Kasumi-1 (cell line): ENCODE results near the gene TEX2.
A peak's percentile ranks its signal among the peaks of the same experiment; 100 is the strongest.
"Not testable (repeated sequence)": the region's sequence is repeated elsewhere in the genome, so short reads cannot be mapped to it uniquely, and the experiment has no call there.

ENCODE experiments used
- DNase-seq, 2 experiments: peaks; one replicate each; lab custom pipeline; 2025; lab: John Stamatoyannopoulos, UW

The TEX2 gene

GRCh38 chr17:64264891-64265290 lies 1.8 kb upstream of the TEX2 start:
- DNase-seq = no peak

- DNase-seq = peak; percentile 66 to 67
Measured at GRCh38 chr17:64262198-64262999, 661 bp downstream of the TEX2 start.

- no peak for DNase-seq
Measured at GRCh38 chr17:64261417-64262145, 1.5 kb downstream of the TEX2 start.

- no peak for DNase-seq
Measured at GRCh38 chr17:64260886-64261285, 2.2 kb downstream of the TEX2 start.

GRCh38 chr17:64259922-64260321 lies 3.1 kb downstream of the TEX2 start:
- no peak for DNase-seq

- no peak for DNase-seq
Measured at GRCh38 chr17:64259426-64259825, 3.6 kb downstream of the TEX2 start.

GRCh38 chr17:64256913-64257807 lies 5.9 kb downstream of the TEX2 start:
- DNase-seq = no peak

DNA sequence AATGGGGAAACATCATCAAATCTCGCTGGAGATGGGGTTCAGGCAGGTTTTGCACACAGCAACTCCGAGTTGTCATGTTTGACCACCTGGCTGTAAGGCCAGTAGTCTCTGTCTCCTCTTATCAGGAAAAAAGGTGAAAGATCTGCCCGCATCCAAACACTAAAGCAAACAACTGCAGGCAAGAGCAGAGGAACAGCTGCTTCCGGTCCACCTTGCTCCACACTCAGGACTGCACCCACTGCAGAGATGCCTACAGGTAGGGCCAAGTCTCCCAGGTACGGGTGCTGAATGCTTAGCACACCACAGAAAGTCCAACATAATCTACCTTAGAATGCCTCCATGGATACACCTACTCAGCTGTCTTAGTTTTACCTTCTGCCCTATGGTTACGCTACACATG lies 7.3 kb downstream of the TEX2 start:
- no peak for DNase-seq

GRCh38 chr17:64254755-64255154 lies 8.3 kb downstream of the TEX2 start:
- no peak for DNase-seq

- no peak for DNase-seq
Measured at GRCh38 chr17:64253470-64253869, 9.6 kb downstream of the TEX2 start.

GRCh38 chr17:64252831-64253230 lies 10.2 kb downstream of the TEX2 start:
- no peak for DNase-seq

- no peak for DNase-seq
Measured at GRCh38 chr17:64250233-64250835, 12.7 kb downstream of the TEX2 start.

DNA sequence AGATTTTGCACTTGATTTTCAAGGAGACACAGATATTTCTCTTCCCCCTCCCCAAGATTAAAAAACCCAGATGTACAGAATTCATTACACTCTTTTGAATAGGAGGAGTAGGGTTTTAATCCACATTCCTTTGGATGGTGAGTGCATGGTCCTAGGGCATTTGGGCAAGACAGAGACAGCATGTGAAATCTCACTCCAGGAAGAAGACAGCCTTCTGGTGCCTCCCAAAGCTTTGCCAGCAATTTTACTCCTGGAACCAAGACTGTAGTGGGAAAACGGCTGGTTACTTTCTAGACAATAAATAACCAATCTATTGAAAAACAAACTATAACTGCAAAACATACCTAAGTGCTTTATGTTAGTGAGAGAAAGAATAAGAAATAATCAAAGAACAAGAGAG lies 15.2 kb downstream of the TEX2 start:
- DNase-seq = no peak

GRCh38 chr17:64245218-64246145 lies 17.6 kb downstream of the TEX2 start:
- DNase-seq = no peak

DNA sequence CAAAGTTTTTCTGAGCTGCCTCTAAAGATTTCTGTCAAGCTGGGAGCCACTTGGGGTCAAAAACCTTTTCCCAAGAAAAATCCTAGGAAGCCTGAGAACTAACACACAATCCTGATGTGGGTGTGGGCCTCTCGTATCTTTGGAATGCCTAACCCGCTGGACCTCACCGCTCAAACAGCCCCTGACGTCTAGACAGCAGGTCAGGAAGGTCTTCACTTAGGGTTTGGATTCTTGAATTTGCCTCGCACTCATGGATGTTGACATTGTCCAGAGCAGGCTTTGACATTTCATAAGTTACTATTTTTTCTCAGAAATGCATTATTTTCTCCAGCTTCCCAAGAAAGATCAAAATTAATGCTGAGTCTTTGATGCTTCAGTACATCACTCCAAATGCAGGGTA lies 18.9 kb downstream of the TEX2 start:
- no peak for DNase-seq

DNA sequence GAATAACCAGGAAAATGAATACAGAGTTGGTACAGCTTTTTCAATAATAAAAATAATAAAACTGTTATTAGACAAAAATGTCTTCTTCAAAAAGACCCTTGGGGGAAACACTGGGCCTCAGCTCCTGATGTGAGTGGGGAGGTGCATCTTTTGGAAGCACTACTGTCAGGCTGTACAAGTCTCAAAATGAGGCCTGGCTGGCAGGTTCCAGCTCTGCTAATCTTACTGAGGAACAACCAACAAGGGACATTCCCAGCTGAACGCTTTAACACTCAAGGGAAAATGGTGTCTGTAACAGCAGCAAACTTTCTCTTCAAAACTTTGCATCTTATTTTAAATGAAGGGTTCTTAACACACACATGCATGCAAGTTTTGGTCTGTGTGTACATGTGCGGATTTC lies 19.7 kb downstream of the TEX2 start:
- DNase-seq = no peak

- DNase-seq = no peak
Measured at GRCh38 chr17:64242633-64243032, 20.4 kb downstream of the TEX2 start.

DNA sequence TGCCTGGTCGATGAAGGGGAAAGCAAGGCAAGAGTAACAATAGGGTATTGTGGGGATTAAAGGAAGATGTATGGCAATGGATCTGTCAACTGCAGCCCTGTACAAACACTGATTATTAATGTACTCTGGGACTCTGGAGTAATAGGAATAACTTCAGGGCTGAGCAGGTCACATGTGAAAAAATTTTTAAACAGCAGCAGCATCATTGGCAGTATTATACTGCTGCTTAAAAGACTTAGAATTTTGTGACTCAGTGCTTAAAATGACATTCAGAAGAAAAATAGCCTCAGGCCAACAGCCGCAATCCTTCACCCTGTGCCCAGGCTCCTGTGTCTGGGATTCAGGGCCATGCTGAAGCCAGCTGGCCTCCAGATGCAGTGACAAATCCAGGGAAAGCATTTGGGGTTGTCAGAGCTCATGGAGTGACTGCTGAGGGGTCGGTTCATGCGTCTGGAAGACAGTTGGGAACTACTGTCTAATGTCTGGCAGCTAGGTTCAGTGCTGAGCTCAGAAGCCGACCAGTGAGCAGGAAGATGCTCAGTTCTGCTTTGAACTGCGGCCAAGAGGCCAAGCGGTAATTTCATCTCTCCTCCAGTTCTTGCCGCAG lies 22.2 kb downstream of the TEX2 start:
- DNase-seq = peak; percentile 33 to 41

GRCh38 chr17:64240261-64240740 lies 22.8 kb downstream of the TEX2 start:
- no peak for DNase-seq

GRCh38 chr17:64238449-64238848 lies 24.6 kb downstream of the TEX2 start:
- DNase-seq = not testable (repeated sequence)
